Hematopoietic multipotent progenitor cell treated with erythropoietin and hydrocortisone succinate and interleukin-3 and kit ligand, for 6 days (in vitro differentiated cells): ENCODE data around the gene GPC5.
"Not testable (repeated sequence)": the region's sequence is repeated elsewhere in the genome, so short reads cannot be mapped to it uniquely, and the experiment has no call there.

ENCODE experiments used
- DNase-seq: peaks from one replicate; pipeline ENCODE4 v3.0.0-alpha.2; 2015

GPC5 gene

DNA sequence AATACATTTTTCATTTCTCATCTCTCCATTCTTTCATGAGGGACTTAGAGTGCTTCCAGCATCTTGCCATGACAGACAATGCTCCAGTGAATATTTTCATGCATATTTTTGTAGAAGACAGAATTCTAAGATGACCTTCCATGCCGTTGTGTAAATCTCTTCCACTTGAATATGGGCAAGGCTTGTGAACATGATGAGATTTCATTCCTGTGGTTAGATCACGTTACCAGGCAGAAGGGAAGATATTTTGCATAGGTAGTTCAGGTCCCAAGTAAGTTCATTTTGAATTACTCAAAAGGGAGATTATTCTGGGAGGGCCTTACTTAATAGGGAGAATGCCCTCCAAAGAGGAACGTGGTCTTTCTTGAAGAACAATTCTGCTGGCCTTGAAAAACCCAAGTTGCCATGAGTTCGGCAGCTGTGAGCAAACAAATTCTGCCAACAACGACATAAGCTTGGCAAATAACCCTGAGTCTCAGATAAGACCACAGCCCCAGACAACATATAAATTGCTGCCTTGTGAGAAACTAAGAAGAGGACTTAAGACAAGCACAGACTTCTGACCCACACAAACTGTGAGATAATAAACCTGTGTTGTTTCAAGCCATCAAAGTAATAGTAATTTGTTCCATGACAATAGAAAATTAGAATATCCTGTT is 1427.6 kb downstream of the GPC5 start:
- no peak for DNase-seq

DNA sequence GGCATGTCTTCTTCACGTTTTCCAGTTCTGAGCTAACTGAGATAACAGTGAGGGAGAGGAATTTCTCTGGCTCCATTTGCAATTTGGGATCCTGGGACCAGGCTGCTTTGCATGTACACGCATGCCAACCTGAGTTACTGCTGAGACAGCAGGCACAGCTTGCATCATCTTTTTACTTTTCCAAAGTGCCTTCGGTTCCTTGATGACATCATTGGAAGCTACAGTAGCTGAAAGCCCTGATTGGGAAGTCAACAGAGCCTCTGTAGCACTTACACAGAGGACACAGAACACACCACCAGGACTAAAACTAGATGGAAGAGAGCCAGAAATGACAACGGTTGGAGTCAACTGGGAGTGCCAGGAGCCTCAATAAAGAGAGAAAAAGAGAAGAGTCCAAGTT is 1429.1 kb downstream of the GPC5 start:
- DNase-seq = no peak

DNA sequence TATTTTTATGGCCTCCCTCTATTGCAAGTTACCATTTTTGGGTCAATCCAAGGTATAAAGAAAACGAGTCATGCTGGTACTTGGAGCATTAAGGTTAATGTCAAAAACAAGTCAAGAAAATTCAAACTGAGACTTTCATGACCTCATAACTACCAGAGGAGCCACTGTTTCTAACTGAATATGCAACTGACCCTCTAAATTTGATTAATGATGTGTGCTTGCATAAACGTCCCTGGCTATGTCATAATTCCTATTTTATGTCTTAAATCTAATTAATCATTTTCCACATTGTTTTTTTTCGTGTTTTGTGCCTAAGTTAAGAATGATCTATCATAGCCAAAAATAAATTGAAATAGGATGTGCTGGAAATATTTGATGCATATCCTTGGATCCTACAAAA is 1431.5 kb downstream of the GPC5 start:
- DNase-seq = no peak

DNA sequence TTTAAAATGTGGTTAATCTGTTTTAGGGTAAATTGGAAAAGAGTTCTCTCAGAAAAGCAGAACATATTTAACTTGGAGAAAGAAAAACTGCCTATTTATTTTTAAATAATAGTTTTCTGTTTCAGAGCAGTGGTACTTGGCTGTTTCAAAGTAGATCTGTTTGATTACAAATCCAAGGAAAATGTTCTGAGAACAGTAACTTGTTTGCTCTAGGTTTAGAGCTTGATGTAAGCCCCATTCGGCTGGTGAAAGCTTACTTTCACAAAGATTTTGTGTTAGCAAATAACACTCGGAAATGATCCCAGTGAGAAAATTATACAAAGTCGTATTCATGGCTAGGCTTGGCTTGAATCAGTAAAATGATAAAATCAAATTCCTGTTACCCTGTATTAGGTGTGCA is 1432.4 kb downstream of the GPC5 start:
- DNase-seq = no peak

DNA sequence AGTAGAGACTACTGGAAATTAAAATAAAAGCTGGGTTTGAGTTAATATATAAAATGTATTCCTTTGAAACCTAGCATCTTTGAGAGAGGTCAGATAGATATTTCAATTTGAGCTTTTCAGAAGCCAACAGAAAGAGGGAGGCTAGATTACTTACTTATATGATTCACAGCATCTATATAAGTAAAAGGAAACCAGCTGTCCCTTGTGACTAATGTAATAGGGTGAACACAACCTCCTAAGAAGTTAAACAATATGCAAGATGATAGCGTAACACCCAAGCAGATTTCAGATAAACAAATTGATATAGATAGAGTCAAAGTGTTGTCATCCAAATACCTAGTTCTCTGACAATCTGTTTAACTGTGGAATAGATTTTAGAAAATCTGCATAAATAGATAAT is 1434.7 kb downstream of the GPC5 start:
- DNase-seq = no peak

DNA sequence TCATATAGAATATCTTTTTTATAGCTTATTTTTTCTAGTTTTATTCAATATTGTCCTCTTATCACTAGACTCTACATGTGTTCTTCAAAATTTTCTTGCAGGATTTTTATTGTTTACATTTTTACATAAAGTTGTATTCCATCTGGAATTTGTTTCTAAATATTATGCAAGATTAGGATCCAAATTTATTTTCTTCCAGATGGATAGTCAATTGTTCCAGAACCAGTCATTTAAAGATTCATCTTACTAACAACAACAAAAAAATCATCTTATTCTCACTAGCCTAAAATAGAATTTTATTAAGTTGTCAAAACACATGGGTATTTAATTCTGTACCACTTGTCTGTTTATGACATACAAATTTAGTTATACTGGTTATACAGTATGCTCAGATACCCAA is 1437.8 kb downstream of the GPC5 start:
- DNase-seq = no peak

DNA sequence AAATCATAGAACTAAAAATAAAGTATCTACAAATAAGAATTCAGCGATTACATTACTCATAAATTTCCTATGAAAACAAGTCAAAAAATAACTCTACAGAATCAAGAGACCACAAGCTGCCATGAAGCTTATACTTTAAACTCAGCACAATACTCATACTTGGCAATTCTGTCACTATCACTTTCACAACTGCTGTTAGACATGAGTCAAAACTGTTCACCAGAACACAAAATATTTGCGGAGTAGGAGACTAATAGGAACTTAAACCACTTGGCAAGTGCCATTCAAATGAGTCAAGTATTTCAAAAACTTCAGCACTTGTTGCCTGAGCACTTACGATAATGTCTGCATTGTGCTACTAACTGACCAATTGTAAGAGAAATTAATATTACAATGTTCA is 1440.4 kb downstream of the GPC5 start:
- no peak for DNase-seq

DNA sequence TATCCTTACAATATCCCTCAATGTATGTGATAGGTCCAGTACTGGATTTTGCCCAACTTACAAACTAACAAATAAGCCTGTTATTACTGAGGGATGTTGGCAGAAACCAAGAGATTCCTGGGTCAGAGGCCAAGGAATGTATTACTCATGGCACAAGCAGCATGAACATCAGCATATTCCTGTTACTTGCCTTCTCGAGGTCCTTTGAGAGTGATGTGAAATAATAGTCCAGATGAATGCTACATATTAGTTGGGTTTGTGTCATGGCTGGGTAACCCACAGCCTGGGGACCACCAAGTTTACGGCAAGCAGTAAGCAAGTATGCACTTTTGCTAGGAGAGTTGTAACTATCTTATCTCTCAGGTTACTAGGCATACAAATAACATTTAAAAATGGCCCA is 1443.7 kb downstream of the GPC5 start:
- DNase-seq = no peak

DNA sequence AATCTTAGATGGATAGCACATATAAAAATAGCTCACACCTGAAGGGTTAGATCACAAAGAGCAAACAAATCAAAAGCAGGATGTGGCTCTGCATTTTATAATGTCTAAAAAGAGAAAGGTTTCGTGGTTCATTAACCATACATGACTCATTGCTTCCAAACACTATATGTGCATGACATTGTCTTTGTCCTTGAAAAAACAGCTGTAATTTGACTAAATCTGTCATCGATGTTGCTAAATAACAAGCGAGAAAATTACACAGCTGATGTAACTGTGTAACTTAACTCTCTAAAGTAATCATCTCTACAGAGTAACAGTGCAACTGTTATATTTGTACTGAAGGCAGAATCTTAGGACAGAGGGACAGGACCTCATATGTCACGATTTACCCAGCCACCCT is 1445.1 kb downstream of the GPC5 start:
- DNase-seq = no peak

DNA sequence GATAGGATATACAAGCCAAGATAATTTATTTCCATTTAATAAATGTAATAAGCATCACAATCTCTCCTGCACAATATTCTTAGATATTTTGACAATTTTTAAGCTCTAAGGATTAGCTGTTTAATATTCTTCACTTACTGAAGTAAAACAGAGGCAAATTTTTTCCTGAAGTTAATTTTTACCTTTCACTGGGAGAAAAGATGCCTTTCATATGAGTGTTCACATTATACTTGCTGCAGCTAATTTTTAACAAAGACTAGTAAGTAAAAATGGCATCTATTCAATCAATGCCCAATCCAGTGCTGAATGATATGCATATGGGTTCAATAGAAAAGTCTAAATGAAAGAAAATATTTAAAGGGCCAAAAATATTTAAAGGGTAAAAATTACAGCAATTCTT is 1451.0 kb downstream of the GPC5 start:
- no peak for DNase-seq

DNA sequence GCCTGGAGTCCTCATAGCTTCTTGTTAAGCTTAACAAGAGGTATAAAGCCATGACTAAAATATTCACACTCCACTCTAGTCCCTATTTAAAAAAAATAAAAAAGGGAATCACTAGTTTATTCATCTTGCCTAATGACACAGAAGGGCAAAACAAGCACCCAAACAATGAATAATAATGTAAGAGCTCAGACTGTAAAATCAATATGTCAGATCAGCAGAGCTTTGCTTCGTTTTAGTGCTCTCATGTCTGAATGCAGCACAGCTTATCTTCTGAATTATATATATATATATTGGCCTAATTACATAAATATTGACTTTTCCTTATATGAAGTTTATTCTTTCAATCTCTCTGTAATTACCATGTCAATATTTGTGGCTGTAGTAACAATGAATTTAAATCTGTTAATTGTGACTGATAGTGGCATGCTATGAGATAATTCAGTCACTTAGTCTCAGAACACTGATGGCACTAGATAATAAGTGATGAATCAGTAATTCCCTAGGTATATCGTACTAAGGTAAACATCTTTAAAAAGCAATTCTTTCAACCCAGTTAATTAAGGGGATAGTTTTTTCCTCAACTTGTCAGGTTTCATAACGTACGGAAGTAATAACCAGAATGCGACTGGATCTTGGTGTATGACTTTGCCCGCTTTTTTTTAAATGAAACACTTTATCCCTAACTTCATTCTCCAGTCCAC is 1466.3 kb downstream of the GPC5 start:
- DNase-seq = no peak

DNA sequence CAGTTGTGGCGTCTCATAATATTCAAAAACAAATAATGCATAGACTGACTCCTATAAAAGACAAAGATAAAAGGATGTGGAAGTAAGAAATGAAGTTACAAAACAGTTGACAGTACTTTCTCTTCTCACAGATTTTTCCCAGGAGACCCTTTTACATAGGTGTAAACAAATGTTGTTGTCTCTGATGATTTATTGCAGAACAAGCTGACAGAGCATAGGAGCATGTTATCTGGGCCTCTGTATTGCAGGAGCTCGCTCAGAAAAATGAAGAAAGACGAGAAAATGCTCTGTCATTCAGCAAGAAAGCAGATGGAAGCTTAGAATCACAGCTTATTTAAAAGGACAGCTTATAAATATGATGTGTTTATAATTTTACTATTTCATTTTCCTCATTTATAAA is 1474.6 kb downstream of the GPC5 start:
- DNase-seq = no peak

DNA sequence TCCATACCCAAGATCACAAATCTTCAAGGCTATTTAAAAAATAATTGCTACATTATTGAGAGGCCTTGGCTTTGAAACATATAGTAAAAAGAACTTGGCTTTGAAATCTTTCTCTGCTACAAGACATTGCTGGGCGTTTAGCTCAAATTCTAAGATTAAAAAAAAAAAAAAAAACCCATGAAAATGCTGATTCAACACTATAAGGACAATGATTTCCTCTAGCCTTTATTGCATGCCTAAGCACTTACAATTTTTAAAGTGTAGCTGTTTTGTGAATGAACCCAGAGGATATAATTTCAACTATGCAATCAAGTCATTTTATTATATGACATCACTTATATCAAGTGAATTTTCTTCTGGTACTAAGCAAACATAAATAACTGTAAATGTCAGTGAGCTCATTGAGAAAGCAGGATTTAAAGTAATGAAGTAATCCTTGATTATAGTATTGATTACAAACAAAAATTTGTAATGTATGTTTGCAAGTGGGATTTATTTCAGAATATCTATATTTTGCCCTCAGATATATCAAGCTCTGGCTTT is 1488.2 kb downstream of the GPC5 start:
- no peak for DNase-seq

DNA sequence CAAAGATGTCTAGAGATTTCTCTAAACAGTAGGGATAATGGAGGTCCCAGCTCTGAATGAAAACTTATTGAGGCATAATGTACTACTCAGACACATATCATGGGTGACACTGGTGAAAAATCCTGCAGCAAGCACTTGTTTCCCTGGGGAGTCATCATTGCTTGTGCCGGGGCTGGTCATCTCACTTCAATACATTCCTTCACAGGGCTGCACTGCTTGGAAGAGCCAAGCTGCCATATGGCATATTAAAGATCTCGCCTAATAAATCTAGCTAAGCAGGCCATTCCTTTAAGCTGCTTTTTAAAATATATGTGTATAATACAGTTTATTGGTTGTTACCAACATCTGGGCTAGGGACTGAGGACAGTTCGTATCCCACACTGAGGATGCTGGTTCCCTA is 1496.0 kb downstream of the GPC5 start:
- DNase-seq = no peak

DNA sequence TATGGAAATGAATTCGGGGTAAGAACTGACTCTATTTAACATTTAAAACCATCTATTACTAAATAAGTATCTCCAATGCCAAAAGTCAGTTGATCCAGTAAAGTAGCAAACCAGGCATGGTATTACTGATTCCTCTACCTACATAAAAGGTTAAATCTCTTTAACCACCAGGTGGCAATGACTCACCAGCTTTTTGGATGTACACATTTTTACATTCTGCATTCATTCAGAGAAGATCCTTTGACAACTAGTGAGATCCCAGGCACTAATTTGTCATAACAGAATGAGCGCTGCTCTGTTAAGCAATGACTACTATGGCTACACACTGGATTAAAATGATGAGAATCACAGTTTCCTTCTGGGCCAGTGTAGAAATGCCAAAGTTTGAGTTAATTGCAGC is 1498.4 kb downstream of the GPC5 start:
- no peak for DNase-seq

DNA sequence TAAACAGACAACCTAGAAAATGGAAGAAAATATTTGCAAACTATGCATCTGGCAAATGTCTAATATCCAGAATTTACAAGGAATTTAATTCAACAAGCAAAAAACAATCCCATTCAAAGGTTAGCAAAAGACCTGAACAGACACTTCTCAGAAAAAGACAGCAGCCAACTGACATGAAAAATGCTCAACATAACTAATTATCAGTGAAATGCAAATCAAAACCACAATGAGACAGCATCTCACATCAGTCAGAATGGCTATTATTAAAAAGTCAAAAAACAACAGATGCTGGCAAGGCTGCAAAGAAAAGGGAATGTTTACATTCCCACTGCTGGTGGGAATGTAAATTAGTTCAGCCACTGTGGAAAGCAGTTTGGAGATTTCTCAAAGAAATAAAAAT is 1500.5 kb downstream of the GPC5 start:
- not testable (repeated sequence) for DNase-seq

DNA sequence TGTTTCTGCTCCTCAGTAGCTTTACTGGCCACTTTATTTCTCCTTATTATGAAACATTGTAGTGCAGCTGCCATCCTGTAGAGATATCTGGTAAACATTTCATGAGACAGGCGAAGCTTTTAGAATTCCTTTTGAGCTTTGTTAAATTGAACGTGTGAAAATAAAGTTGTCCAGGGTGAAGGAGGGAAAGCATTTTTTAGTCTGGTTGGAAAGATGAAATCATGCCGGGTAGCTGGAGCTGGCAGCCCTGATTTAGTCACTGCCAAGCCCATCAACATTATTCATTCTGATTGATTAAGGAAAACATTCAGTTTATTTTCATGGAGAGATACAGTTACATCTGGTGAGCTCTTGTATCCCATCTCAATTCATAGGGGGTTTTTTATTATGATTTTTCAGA is 1502.0 kb downstream of the GPC5 start:
- no peak for DNase-seq

DNA sequence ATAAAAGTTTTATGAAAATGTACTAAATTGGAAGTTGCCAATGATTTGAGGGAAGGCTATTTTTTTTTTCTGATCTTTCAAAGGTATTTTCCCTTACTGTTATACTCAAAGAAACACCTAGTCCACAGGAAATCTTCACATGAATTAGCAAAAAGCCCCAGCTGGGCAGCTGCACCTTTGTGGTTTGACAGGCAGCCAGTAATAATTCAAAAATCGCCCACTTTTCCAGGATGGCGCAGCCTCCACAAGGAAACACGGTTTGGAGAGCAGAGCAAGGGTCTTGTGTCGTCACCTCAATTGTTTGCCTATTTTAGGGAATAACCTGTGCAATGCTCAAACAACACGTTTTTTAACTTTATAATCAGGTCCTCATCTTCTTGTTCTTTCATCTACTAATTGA is 1503.3 kb downstream of the GPC5 start:
- DNase-seq = no peak

DNA sequence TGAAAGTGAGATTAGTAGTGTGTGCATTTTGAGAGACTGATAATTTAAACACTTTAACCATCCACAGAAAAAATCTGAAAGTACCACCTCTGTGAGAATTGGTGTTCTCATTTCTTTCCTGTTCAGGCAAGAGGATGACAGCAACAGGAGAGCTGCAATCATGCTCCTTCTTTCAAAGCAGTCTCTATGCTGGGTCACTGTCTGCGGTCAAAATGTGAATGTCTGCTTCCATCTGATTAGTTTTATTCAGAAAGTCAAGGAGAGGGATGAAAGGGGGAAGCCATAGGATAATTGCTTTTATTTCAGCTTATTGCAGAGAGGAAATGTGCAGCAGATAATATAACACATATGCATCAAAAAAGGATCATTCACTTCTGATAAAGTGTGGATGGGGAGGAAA is 1514.2 kb downstream of the GPC5 start:
- no peak for DNase-seq

DNA sequence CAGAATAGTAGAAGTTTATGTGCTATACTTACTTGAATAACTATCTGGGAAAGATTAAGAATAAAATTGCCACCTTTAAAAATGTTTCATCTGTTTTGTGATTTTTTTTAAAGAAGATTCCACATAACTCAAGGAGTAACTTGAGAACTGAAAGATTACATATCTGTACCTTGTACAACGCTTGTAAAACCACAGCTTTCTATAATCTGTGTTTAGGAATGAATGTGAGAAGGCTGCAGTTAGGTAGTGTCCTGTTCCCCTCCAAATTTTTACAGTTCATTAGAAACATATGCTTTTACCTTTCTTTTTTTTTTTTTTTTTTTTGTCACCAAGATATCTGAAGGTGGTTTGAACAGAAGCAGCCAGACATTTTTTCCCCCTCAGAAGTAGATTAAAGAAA is 1515.4 kb downstream of the GPC5 start:
- no peak for DNase-seq
